K562 (cell line): ENCODE data around the gene IPO13. TPM values are rescaled to one million over a fixed set of nuclear protein-coding genes. Genes with fewer than 3 reads are reported as not detected.

Experiments used
- CREB1 ChIP-seq, 2 experiments: sonication (generic) in 1 of 2; formaldehyde crosslinking in 1 of 2; IDR thresholded peaks; 2 replicates each; pipeline versions ENCODE4 v1.6.1 to v1.8.0; 2012 to 2022; ENCODE audit warnings: inconsistent platforms in 1 of 2, mild to moderate bottlenecking in 1 of 2, missing genetic modification reagents in 1 of 2, moderate library complexity in 1 of 2
- FOXK2 ChIP-seq, 2 experiments: fragments of 450-650 bp; IDR thresholded peaks in 1 of 2; conservative IDR thresholded peaks in 1 of 2; 2 replicates each; pipeline ENCODE4 v1.6.1; 2016; ENCODE audit warnings: low read depth in 2 of 2, mild to moderate bottlenecking in 1 of 2
- MGA ChIP-seq: fragments of 450-650 bp; IDR thresholded peaks from 2 replicates; pipeline ENCODE4 v1.6.1; 2016; ENCODE audit warnings: mild to moderate bottlenecking, moderate library complexity
- SIX5 ChIP-seq, 2 experiments: IDR thresholded peaks; 2 replicates each; pipeline ENCODE4 v1.6.1; 2011; ENCODE audit warnings: low read length in 2 of 2, borderline replicate concordance in 1 of 2, low read depth in 1 of 2, mild to moderate bottlenecking in 1 of 2, moderate library complexity in 1 of 2; ENCODE audit not compliant: insufficient read depth in 1 of 2
- STAT5A ChIP-seq: IDR thresholded peaks from 2 replicates; pipeline ENCODE4 v1.6.1; 2012; ENCODE audit warnings: low read length, inconsistent platforms, borderline replicate concordance
- TBL1XR1 ChIP-seq, 2 experiments: IDR thresholded peaks; 2 replicates each; pipeline ENCODE4 v1.6.1; 2012; ENCODE audit warnings: improper control_type of control experiment in 2 of 2, low read length in 2 of 2, mild to moderate bottlenecking in 1 of 2
- USF2 ChIP-seq: sonication (generic); formaldehyde crosslinking; IDR thresholded peaks from 2 replicates; pipeline ENCODE4 v1.5.0; 2020; ENCODE audit warnings: missing genetic modification reagents
- ZNF592 ChIP-seq: fragments of 450-650 bp; IDR thresholded peaks from 2 replicates; pipeline ENCODE4 v1.6.1; 2017; ENCODE audit warnings: antibody characterized with exemption, mild to moderate bottlenecking
- polyA plus RNA-seq, 8 experiments: library from polyadenylated mRNA; depleted of rRNA in 4 of 8; stranded (reverse) in 5 of 8; unstranded in 3 of 8; fragments of >200 nt; fragmentation: Nextera tagmentation in 2 of 8; fragmentation: Illumina TruSeq in 1 of 8; extraction: Ambion mirVana in 2 of 8; extraction: Trizol in 1 of 8; gene quantifications; 2 replicates each; pipeline versions ENCODE4 v1.2.1 to v1.2.3, GENCODE V29; 2011 to 2014; ENCODE audit warnings: inconsistent platforms in 1 of 8, missing spikeins in 1 of 8
- total RNA-seq, 7 experiments: library from RNA; depleted of rRNA in 6 of 7; stranded (reverse); fragments of >200 nt in 6 of 7; fragmentation: Illumina TruSeq in 2 of 7; extraction: Trizol in 2 of 7; gene quantifications; 2 replicates each; pipeline versions ENCODE4 v1.2.1 to v1.2.3, GENCODE V29; 2011 to 2021; ENCODE audit warnings: low replicate concordance in 1 of 7

IPO13 gene
- total and polyA plus RNA-seq, 9 of the 15 experiments (the other 6 are each of a cell fraction or from before 2014, with no cell fraction given) = 7.0 to 30.8 (median 16.2) TPM

GRCh38 chr1:43979528-43980254 is 32.9 kb downstream of the IPO13 start (continued):
- TF ChIP-seq USF2 (CRISPR knock-in tag) = peak; percentile 67
- TF ChIP-seq STAT5A = no peak
- TF ChIP-seq ZNF592 = peak; percentile 69
- peak; percentile 92 for TF ChIP-seq MGA
- TF ChIP-seq SIX5 (IDR thresholded peaks at IDR 0.05; ENCODE audit: borderline replicate concordance in 1 of 2, insufficient read depth in 1 of 2, low read depth in 1 of 2, low read length in 2 of 2) = no peak
- no peak for TF ChIP-seq CREB1 (IDR thresholded peaks at IDR 0.05)
- TF ChIP-seq CREB1 (CRISPR knock-in tag; IDR thresholded peaks at IDR 0.05) = peak; percentile 13; the same call in 1 of the 2 replicates
- no peak for TF ChIP-seq TBL1XR1 (IDR thresholded peaks at IDR 0.05; ENCODE audit: low read length in 2 of 2)
- TF ChIP-seq FOXK2 (conservative IDR thresholded peaks at IDR 0.05 in 1 of 2, IDR thresholded peaks at IDR 0.05 in 1 of 2; ENCODE audit: low read depth in 2 of 2) = peak in 1 of 2 experiments; percentile 50; a peak in 1 of 4 replicates
